Tibial nerve (tissue), 4 donors: ENCODE results near the gene NOTCH4. TPM values are rescaled to one million over a fixed set of nuclear protein-coding genes. Genes with fewer than 3 reads are reported as not detected.
A peak's percentile ranks its signal among the peaks of the same experiment; 100 is the strongest.
"Not testable (repeated sequence)": the region's sequence is repeated elsewhere in the genome, so short reads cannot be mapped to it uniquely, and the experiment has no call there.

Experiments
- DNase-seq, 2 donors: peaks; one replicate each; pipeline ENCODE4 v3.0.0-alpha.2; 2019; ENCODE audit warnings: low spot score in 2 of 2
- H3K27ac ChIP-seq, 4 donors: fragments of 200-600 bp; sonication (generic) in 3 of 4; one replicate each; pipeline ENCODE4 v1.5.1; 2017 to 2019; ENCODE audit warnings: mild to moderate bottlenecking in 1 of 4
- H3K27me3 ChIP-seq, 2 donors: fragments of 200-600 bp; sonication (generic) in 1 of 2; one replicate each; pipeline versions ENCODE4 v1.5.1 to v1.6.0; 2017 to 2019
- H3K36me3 ChIP-seq, 3 donors: fragments of 200-600 bp; sonication (generic); one replicate each; pipeline ENCODE4 v1.5.1; 2018 to 2019
- H3K4me1 ChIP-seq, 4 donors: fragments of 200-600 bp; sonication (generic) in 3 of 4; one replicate each; pipeline ENCODE4 v1.5.1; 2017 to 2019
- H3K4me3 ChIP-seq, 4 donors: fragments of 200-600 bp; sonication (generic) in 3 of 4; one replicate each; pipeline ENCODE4 v1.5.1; 2017 to 2019; ENCODE audit warnings: mild to moderate bottlenecking in 1 of 4, moderate library complexity in 1 of 4
- H3K9me3 ChIP-seq, 4 donors: fragments of 200-600 bp; sonication (generic) in 3 of 4; one replicate each; pipeline ENCODE4 v1.5.1; 2017 to 2019
- EP300 ChIP-seq, 2 donors: sonication (generic); formaldehyde crosslinking; IDR thresholded peaks; one replicate each; pipeline ENCODE4 v1.6.1; 2017; ENCODE audit warnings: antibody characterized with exemption in 2 of 2, mild to moderate bottlenecking in 1 of 2
- POLR2A ChIP-seq, 2 donors: fragments of 450-650 bp; IDR thresholded peaks; one replicate each; pipeline ENCODE4 v1.6.1; 2017; ENCODE audit warnings: antibody characterized with exemption in 2 of 2, mild to moderate bottlenecking in 2 of 2, moderate library complexity in 2 of 2
- WGBS, 2 donors: methylation state at CpG; one replicate each; pipeline ENCODE4 v1.1.5; 2018; 5-methylcytosine and 5-hydroxymethylcytosine counted together
- total RNA-seq, 4 donors: library from RNA; depleted of rRNA; stranded (reverse); fragments of >200 nt; gene quantifications; one replicate each; pipeline ENCODE4 v1.1.0, GENCODE V29; 2016
- TF ChIP-seq, protein P1 (sequence below), 5 experiments: fragments of 200-600 bp in 3 of 5; fragments of 450-650 bp in 2 of 5; sonication (generic) in 3 of 5; IDR thresholded peaks; one replicate each; pipeline ENCODE4 v1.5.1; 2016 to 2019; ENCODE audit warnings: antibody characterized with exemption in 5 of 5, mild to moderate bottlenecking in 3 of 5, moderate library complexity in 2 of 5

The NOTCH4 gene
- total RNA-seq, 4 donors from 2014 or later = 22.4 to 50.2 (median 31.9) TPM

- peak overlapping the region; percentile 92 to 100 (median 100) for H3K27ac ChIP-seq
- DNase-seq = no peak
- H3K27me3 ChIP-seq = no peaks in the 10 kb centered on the region
- peaks cover 0 to 59% (median 49%) of the 10 kb centered on the region in 4 donors for H3K4me1 ChIP-seq
- H3K4me3 ChIP-seq = no peak overlapping the region
- TF ChIP-seq EP300 (IDR thresholded peaks at IDR 0.05) = no peak
- TF ChIP-seq, protein P1, sequence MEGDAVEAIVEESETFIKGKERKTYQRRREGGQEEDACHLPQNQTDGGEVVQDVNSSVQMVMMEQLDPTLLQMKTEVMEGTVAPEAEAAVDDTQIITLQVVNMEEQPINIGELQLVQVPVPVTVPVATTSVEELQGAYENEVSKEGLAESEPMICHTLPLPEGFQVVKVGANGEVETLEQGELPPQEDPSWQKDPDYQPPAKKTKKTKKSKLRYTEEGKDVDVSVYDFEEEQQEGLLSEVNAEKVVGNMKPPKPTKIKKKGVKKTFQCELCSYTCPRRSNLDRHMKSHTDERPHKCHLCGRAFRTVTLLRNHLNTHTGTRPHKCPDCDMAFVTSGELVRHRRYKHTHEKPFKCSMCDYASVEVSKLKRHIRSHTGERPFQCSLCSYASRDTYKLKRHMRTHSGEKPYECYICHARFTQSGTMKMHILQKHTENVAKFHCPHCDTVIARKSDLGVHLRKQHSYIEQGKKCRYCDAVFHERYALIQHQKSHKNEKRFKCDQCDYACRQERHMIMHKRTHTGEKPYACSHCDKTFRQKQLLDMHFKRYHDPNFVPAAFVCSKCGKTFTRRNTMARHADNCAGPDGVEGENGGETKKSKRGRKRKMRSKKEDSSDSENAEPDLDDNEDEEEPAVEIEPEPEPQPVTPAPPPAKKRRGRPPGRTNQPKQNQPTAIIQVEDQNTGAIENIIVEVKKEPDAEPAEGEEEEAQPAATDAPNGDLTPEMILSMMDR (IDR thresholded peaks at IDR 0.05) = no peak
- no peak for TF ChIP-seq POLR2A (IDR thresholded peaks at IDR 0.05)
- H3K9me3 ChIP-seq = no peaks in the 10 kb centered on the region
- no peaks in the 10 kb centered on the region for H3K36me3 ChIP-seq
- WGBS, 2 donors = 81 to 82% methylated on average over 4 of the region's 4 CpGs
Observed at GRCh38 chr6:32194388-32194787, 29.5 kb downstream of the NOTCH4 start.

- WGBS, 2 donors = 80 to 83% methylated on average over 13 of the region's 13 CpGs
- peak overlapping the region; percentile 97 to 100 (median 99) for H3K27ac ChIP-seq
- not testable (repeated sequence) for DNase-seq, H3K27me3 ChIP-seq, H3K36me3 ChIP-seq, H3K9me3 ChIP-seq
- peak overlapping the region in 2 of 4 donors; percentile 79 to 89 for H3K4me3 ChIP-seq
- H3K4me1 ChIP-seq = peaks cover 0 to 71% (median 59%) of the 10 kb centered on the region in 4 donors
Observed at GRCh38 chr6:32193096-32193495, 30.8 kb downstream of the NOTCH4 start.

DNA sequence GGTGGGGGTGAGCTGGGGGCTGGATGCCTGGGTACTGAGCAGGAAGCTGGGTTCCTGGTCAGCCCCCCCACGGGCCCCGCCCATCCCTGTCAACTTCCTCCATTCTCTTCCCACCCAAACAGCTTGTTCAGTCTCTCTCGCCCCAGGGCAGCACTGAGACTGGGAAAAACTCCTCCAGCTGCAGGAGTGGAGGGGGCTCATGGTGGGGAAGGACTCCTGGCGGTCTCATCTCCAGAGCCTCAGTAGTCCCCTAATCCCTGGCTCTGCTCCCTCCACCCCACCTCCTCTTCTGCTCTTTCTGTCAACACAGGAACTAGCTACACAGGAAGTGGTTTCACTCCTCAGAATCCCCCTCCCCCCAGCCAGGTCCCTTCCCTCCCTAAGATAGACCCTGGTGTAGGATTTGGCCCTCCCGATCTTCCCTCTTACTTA is 31.2 kb downstream of the NOTCH4 start, which contains the start of gene GPSM3:
Gene GPSM3, minus strand, starts transcription at position 36 of the 432 bp plus-strand sequence. CDS start 130 bp downstream, outside the sequence.
- Histone ChIP-seq H3K27ac (peak within 1 kb of the TSS; percentile 97 to 100 (median 99)), H3K9me3 (no peaks in the 10 kb centered on the region), H3K27me3 (no peaks in the 10 kb centered on the region), H3K36me3 (peaks cover 0 to 6% (median 0%) of the 10 kb centered on the region in 3 donors), H3K4me1 (peaks cover 0 to 76% (median 62%) of the 10 kb centered on the region in 4 donors), H3K4me3 (peak within 1 kb of the TSS; percentile 16 to 89 (median 48))
- TF ChIP-seq, protein P1 (IDR thresholded peaks at IDR 0.05) = no peak
- TF ChIP-seq EP300 (IDR thresholded peaks at IDR 0.05) = peak in 1 of 2 donors; percentile 18
- TF ChIP-seq POLR2A (IDR thresholded peaks at IDR 0.05) = no peak
- DNase-seq = no peak
- 20 to 32% methylated on average over 5 of the region's 5 CpGs for WGBS, 2 donors

DNA sequence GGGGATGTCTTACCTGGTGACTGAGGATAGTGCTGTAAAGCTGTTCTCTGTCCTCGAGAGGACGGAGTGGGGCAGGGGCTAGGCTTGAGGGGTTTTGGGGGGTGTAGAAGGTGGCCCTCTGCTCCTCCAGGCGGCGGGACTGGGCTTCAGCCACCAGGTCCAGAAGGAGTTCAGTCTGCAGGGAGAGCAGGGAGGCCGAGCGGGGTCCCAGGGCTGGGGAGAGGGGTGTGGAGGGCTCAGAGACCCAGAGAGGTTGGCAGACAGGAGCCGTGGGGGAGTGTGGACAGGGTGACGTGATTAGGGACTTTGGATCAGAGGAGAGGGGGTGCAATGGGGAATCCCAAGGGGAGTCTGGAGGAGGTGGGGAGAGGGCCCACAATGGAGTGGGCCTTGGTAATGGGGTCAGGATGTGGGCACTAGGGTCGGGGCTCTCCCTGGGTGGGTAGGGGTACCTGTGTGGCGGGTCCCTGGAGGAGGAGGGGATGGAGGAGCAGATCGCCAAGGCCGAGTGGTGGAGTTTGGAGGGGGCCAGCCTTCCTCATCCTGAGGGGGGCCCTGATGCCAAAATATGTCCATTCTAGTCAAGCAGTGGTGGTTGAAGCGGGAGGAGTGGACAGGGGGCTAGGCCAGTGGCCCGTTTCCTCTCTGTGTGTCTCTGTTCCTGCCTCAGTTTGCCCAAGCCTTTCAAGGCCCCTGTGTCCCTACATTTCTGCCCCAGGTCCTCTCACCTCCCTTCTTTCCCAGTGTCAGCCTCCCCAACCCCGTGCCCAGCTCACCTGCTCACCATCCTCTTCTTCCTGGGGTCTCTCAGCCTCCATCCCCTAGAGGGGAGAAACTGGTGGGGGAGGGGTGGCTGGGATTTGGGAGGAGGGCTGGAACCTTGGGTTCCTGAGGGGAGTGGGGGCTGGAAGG is 31.9 kb downstream of the NOTCH4 start:
- Histone ChIP-seq H3K36me3 (peaks cover 0 to 12% (median 4%) of the 10 kb centered on the region in 3 donors), H3K9me3 (no peaks in the 10 kb centered on the region), H3K4me3 (peak overlapping the region; percentile 16 to 89 (median 48)), H3K27ac (peak overlapping the region; percentile 97 to 100 (median 99)), H3K4me1 (peaks cover 0 to 76% (median 62%) of the 10 kb centered on the region in 4 donors), H3K27me3 (no peaks in the 10 kb centered on the region)
- TF ChIP-seq POLR2A (IDR thresholded peaks at IDR 0.05) (no peak), EP300 (IDR thresholded peaks at IDR 0.05) (no peak)
- TF ChIP-seq, protein P1 (IDR thresholded peaks at IDR 0.05) = no peak
- 70 to 71% methylated on average over 15 of the region's 15 CpGs for WGBS, 2 donors
- no peak for DNase-seq

DNA sequence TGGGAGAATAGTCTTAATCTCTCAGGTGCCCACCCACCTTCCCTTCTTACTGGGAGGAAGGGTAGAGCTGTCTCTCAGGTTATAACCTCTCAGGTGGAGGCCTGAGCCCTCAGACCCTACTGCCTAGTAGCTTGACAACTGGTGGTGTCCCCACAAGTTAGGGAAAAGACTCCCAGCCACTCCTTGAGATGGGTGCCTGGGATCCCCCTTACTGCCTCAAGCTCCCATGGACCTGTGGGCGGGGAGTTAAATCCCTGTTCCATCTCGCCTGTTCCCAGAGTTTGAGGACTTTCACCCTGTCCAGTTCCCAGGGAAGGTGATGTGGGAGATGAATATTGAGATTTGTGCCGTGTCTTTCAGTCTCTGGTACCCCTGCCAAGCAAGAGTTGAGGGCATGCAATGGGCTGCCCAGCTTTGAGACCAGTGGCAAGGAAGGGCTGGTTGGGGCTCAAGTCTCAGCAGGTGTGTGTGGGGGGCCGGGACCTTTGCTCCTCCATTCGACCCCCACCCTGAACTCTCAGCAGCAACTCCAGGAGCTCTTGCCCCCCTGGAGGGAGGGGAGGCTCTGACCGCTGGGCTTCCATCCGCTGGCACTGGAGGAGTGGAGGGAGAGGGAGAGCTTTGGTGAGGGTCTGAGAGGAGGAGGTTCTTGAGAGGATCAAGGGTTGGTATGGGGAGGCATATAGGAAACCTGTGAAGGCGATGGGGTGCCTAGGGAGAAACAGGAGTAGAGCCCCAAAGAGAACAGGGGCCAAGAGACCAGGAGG is 32.8 kb downstream of the NOTCH4 start:
- Histone ChIP-seq H3K4me3 (peak overlapping the region; percentile 60 to 89 (median 75)), H3K9me3 (no peaks in the 10 kb centered on the region), H3K27me3 (no peaks in the 10 kb centered on the region), H3K36me3 (peaks cover 0 to 20% (median 6%) of the 10 kb centered on the region in 3 donors), H3K4me1 (peaks cover 0 to 81% (median 63%) of the 10 kb centered on the region in 4 donors), H3K27ac (peak overlapping the region; percentile 97 to 100 (median 99))
- DNase-seq = no peak
- TF ChIP-seq, protein P1 (IDR thresholded peaks at IDR 0.05) = no peak
- no peak for TF ChIP-seq EP300 (IDR thresholded peaks at IDR 0.05)
- TF ChIP-seq POLR2A (IDR thresholded peaks at IDR 0.05) = no peak
- 80 to 84% methylated on average over 8 of the region's 8 CpGs for WGBS, 2 donors
